OCI-LY1 (cell line): Measurements from ENCODE around the gene MYL6.
A peak's percentile ranks its signal among the peaks of the same experiment; 100 is the strongest.
"Not testable (repeated sequence)": the region's sequence is repeated elsewhere in the genome, so short reads cannot be mapped to it uniquely, and the experiment has no call there.

Experiments
- H2AFZ ChIP-seq: fragments of 200-600 bp; sonication (generic), shearing (Covaris generic); 2 replicates; pipeline ENCODE4 v1.6.0; 2014; ENCODE audit warnings: antibody characterized with exemption, mild to moderate bottlenecking, low read length
- H3F3A ChIP-seq: fragments of 200-600 bp; sonication (generic), shearing (Covaris generic); 2 replicates; pipeline ENCODE4 v1.6.0; 2014; ENCODE audit warnings: mild to moderate bottlenecking, antibody characterized with exemption, low read length, moderate library complexity; ENCODE audit not compliant: insufficient read depth
- H3K27ac ChIP-seq: fragments of 200-600 bp; sonication (generic); 2 replicates; pipeline ENCODE4 v1.5.1; 2014; ENCODE audit warnings: low read length, mixed run types, mild to moderate bottlenecking, low read depth; ENCODE audit not compliant: poor library complexity, severe bottlenecking
- H3K27me3 ChIP-seq: fragments of 200-600 bp; sonication (generic); 2 replicates; pipeline ENCODE4 v1.6.0; 2014; ENCODE audit warnings: antibody characterized with exemption, mild to moderate bottlenecking, low read length, moderate library complexity; ENCODE audit not compliant: insufficient read depth
- H3K36me3 ChIP-seq: fragments of 200-600 bp; sonication (generic); 2 replicates; pipeline ENCODE4 v1.6.1; 2014; ENCODE audit warnings: mild to moderate bottlenecking, antibody characterized with exemption, low read length, moderate library complexity, mixed read lengths; ENCODE audit not compliant: insufficient read depth
- H3K4me1 ChIP-seq: fragments of 200-600 bp; sonication (generic); 2 replicates; pipeline ENCODE4 v1.5.1; 2014; ENCODE audit warnings: mild to moderate bottlenecking, low read length, moderate library complexity; ENCODE audit not compliant: insufficient read depth, severe bottlenecking
- H3K4me2 ChIP-seq: fragments of 200-600 bp; sonication (generic), shearing (Covaris generic); 2 replicates; pipeline ENCODE4 v1.6.1; 2014; ENCODE audit warnings: low read length
- H3K4me3 ChIP-seq: fragments of 200-600 bp; sonication (generic); 2 replicates; pipeline ENCODE4 v1.5.1; 2014; ENCODE audit warnings: low read length, low read depth, mild to moderate bottlenecking, mixed read lengths; ENCODE audit not compliant: poor library complexity, severe bottlenecking
- H3K79me2 ChIP-seq: fragments of 200-600 bp; shearing (Covaris generic); 2 replicates; pipeline ENCODE4 v1.6.1; 2016; ENCODE audit warnings: mixed run types, low read length, mixed read lengths; ENCODE audit not compliant: insufficient read depth
- H3K9ac ChIP-seq: fragments of 200-600 bp; sonication (generic), shearing (Covaris generic); 2 replicates; pipeline ENCODE4 v1.6.1; 2014; ENCODE audit warnings: mild to moderate bottlenecking, low read length, mixed read lengths
- H3K9me2 ChIP-seq: fragments of 200-600 bp; sonication (generic), shearing (Covaris generic); 2 replicates; pipeline ENCODE4 v1.6.1; 2014; ENCODE audit warnings: low read depth, mild to moderate bottlenecking, low read length, mixed read lengths
- H3K9me3 ChIP-seq: fragments of 200-600 bp; shearing (Covaris generic); 2 replicates; pipeline ENCODE4 v1.6.1; 2014; ENCODE audit warnings: low read length, mixed read lengths
- H4K20me1 ChIP-seq: fragments of 200-600 bp; sonication (generic), shearing (Covaris generic); 2 replicates; pipeline ENCODE4 v1.6.0; 2016; ENCODE audit warnings: mild to moderate bottlenecking, low read length; ENCODE audit not compliant: insufficient read depth
- EZH2 ChIP-seq: fragments of 200-600 bp; sonication (generic), shearing (Covaris generic); IDR thresholded peaks from 2 replicates; pipeline ENCODE4 v1.8.0; 2017; ENCODE audit warnings: borderline replicate concordance, mixed run types, mild to moderate bottlenecking, antibody characterized with exemption, low read length, moderate library complexity, mixed read lengths
- TF ChIP-seq, protein P1 (sequence below): fragments of 200-600 bp; sonication (generic), shearing (Covaris generic); IDR thresholded peaks from 2 replicates; pipeline ENCODE4 v1.5.1; 2017; ENCODE audit warnings: mild to moderate bottlenecking, antibody characterized with exemption, low read length, moderate library complexity, mixed read lengths

Gene MYL6

DNA sequence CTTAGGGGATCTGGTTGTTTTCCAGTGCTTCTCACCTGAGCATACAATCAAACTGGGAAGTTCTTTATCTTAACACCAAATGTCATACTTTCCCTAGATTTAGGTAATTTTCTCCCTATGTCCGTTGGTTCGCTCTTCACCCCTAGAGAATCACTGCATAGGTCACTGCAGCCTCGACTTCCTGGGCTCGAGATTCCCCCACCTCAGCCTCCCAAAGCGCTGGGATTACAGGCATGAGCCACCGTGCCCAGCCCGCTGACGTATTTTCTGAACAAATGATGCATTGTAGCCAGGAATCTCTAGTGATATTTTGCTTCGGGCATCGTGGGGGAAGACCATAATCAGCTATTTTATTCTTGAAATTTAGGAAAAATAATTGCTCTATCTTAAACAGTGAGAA, 42.8 kb upstream of the MYL6 start:
- no peaks in the 10 kb centered on the region for H4K20me1 ChIP-seq
- peak overlapping the region; percentile 95 for H3K4me3 ChIP-seq
- peak overlapping the region; percentile 98 for H3K9ac ChIP-seq
- H2AFZ ChIP-seq = no peak overlapping the region
- H3K36me3 ChIP-seq = peaks cover 52% of the 10 kb centered on the region
- peak overlapping the region; percentile 92 for H3K4me2 ChIP-seq
- no peaks in the 10 kb centered on the region for H3K27me3 ChIP-seq
- peaks cover 26% of the 10 kb centered on the region for H3K4me1 ChIP-seq
- TF ChIP-seq, protein P1, sequence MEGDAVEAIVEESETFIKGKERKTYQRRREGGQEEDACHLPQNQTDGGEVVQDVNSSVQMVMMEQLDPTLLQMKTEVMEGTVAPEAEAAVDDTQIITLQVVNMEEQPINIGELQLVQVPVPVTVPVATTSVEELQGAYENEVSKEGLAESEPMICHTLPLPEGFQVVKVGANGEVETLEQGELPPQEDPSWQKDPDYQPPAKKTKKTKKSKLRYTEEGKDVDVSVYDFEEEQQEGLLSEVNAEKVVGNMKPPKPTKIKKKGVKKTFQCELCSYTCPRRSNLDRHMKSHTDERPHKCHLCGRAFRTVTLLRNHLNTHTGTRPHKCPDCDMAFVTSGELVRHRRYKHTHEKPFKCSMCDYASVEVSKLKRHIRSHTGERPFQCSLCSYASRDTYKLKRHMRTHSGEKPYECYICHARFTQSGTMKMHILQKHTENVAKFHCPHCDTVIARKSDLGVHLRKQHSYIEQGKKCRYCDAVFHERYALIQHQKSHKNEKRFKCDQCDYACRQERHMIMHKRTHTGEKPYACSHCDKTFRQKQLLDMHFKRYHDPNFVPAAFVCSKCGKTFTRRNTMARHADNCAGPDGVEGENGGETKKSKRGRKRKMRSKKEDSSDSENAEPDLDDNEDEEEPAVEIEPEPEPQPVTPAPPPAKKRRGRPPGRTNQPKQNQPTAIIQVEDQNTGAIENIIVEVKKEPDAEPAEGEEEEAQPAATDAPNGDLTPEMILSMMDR = no peak
- TF ChIP-seq EZH2 = no peak
- peaks cover 7% of the 10 kb centered on the region for H3K79me2 ChIP-seq
- peaks cover 25% of the 10 kb centered on the region; the same call in 1 of the 2 replicates for H3F3A ChIP-seq
- no peaks in the 10 kb centered on the region for H3K9me3 ChIP-seq
- no peaks in the 10 kb centered on the region for H3K9me2 ChIP-seq
- H3K27ac ChIP-seq = peak overlapping the region; percentile 95

DNA sequence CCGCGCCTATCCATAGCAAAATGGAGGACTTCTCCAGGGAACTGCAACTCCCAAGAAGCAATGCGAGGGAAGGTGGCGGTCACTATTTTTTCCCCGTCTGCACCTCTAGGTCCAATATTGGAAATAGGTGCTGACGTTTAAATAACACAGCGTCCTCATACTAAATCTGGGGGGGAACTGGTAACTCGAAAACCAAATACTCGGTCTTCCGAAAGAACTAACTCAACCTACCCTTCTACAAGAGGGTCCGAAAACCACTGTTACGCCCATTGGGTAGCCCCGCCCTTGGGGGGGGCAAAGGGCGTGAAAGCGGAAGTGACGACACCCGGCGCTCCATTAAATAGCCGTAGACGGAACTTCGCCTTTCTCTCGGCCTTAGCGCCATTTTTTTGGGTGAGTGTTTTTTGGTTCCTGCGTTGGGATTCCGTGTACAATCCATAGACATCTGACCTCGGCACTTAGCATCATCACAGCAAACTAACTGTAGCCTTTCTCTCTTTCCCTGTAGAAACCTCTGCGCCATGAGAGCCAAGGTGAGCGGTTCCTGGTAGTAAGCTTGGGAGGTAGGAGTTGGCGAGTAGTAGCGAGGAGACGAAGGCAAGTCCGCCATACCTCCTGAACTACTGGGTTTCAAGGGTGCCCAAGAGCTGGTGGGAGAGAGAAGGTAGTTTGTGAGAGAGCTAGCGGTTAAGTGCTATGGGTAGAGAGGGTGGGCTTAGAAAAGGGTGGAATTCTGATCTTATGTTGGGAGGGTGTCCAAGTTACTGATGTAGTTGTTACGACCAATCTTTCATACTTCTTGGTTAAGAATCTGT, 41.7 kb upstream of the MYL6 start, which contains the start of gene RPL41:
Gene RPL41, plus strand, starts transcription at position 367 of the 815 bp plus-strand sequence.
- Histone ChIP-seq H3K9me2 (no peaks in the 10 kb centered on the region), H3K4me1 (peaks cover 26% of the 10 kb centered on the region), H3K9ac (peak within 1 kb of the TSS; percentile 98), H3K4me3 (peak within 1 kb of the TSS; percentile 95), H3K36me3 (peaks cover 48% of the 10 kb centered on the region), H4K20me1 (no peaks in the 10 kb centered on the region), H3K9me3 (no peaks in the 10 kb centered on the region), H3F3A (peaks cover 25% of the 10 kb centered on the region; the same call in 1 of the 2 replicates), H3K27ac (peak within 1 kb of the TSS; percentile 95), H3K27me3 (no peaks in the 10 kb centered on the region), H3K79me2 (peaks cover 7% of the 10 kb centered on the region), H2AFZ (0 out of 2 replicates have a peak within 1 kb of the TSS, but pooled peaks have one; percentile 43), H3K4me2 (peak within 1 kb of the TSS; percentile 92)
- TF ChIP-seq EZH2 = no peak
- TF ChIP-seq, protein P1 = no peak

DNA sequence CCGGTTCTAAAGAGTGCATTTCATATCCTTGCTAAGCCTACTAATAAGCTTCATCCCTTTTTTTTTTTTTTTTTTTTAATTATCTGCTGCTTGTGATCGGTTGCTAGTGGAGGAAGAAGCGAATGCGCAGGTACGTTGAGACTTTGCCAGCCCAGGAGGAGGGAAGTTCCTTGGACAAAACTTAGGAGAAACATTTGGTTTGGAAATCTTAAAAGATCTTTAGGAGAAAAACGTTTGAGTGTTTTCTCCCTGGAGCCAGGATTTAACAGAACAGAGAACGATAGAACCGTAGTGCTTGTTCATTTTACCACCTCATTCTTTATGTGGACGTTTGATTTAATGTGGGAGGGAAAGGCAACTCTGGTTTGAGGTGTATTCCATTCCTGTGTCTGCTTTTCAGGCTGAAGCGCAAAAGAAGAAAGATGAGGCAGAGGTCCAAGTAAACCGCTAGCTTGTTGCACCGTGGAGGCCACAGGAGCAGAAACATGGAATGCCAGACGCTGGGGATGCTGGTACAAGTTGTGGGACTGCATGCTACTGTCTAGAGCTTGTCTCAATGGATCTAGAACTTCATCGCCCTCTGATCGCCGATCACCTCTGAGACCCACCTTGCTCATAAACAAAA, 41.0 kb upstream of the MYL6 start:
- peaks cover 25% of the 10 kb centered on the region; the same call in 1 of the 2 replicates for H3F3A ChIP-seq
- H3K9ac ChIP-seq = peak overlapping the region; percentile 98
- H4K20me1 ChIP-seq, H3K27me3 ChIP-seq, H2AFZ ChIP-seq, H3K79me2 ChIP-seq, H3K9me3 ChIP-seq, H3K9me2 ChIP-seq: not testable (repeated sequence)
- H3K27ac ChIP-seq = peak overlapping the region; percentile 95
- peaks cover 26% of the 10 kb centered on the region for H3K4me1 ChIP-seq
- peak overlapping the region; percentile 95 for H3K4me3 ChIP-seq
- H3K4me2 ChIP-seq = peak overlapping the region; percentile 92
- H3K36me3 ChIP-seq = peaks cover 45% of the 10 kb centered on the region
